ENCODE results near the gene PKP4. TPM values are rescaled to one million over a fixed set of nuclear protein-coding genes. Genes with fewer than 3 reads are reported as not detected.

PKP4 gene
- total and polyA plus RNA-seq, 4 donors, result 21.5 to 96.4 (median 32.8) TPM

DNA sequence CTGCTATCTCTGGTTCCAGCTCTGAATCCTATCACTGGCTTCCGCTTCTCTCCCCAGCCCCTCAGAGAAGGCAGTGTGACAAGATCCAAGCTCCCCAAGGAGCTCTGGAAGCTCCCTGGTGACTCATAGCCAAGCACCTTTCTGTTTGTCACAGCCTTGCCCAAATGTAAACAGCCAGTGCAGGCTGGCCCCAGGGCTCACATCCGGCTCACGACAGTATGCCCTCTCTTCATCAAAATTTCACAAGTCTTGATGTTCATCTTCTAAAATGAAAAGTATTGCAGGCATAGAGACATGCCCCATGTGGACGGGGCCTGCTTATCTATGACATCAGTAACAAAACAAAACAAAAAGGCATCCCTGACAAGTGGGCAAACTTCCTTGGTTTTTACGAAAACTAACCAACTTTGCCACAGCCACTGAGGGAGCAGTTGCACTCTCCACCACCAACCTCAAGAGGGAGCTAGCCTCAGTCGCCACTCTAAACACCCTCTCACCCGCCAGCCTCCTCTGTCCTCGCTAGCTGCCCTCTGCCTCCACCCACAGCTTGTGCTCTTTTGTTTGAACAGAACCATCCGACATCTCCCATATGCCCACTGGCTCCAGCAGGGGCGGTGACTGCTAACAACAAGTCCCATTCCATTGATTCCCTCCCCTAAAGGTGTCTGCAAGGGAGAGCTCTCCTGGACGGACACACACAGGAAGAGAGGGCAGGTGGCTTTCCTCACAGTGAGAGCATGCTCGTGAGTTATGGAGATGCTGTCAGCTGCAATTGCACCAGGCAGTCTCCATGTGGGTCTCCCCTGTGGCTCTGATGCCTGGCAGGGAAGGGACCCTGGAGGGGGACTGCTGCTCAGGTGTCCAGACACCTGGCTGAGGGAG, 267.4 kb downstream of the PKP4 start:
- TF ChIP-seq, protein P1, sequence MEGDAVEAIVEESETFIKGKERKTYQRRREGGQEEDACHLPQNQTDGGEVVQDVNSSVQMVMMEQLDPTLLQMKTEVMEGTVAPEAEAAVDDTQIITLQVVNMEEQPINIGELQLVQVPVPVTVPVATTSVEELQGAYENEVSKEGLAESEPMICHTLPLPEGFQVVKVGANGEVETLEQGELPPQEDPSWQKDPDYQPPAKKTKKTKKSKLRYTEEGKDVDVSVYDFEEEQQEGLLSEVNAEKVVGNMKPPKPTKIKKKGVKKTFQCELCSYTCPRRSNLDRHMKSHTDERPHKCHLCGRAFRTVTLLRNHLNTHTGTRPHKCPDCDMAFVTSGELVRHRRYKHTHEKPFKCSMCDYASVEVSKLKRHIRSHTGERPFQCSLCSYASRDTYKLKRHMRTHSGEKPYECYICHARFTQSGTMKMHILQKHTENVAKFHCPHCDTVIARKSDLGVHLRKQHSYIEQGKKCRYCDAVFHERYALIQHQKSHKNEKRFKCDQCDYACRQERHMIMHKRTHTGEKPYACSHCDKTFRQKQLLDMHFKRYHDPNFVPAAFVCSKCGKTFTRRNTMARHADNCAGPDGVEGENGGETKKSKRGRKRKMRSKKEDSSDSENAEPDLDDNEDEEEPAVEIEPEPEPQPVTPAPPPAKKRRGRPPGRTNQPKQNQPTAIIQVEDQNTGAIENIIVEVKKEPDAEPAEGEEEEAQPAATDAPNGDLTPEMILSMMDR (IDR thresholded peaks at IDR 0.05; ENCODE audit: control extremely low read depth, extremely low read depth), result no peak
- Histone ChIP-seq H3K4me1 (ENCODE audit: control insufficient read depth in 5 of 5, insufficient read depth in 5 of 5, low read length in 5 of 5) (peaks cover 0 to 24% (median 14%) of the 10 kb centered on the region in 5 donors), H3K9me3 (ENCODE audit: control insufficient read depth in 4 of 4, insufficient read depth in 3 of 4, low read length in 3 of 4) (no peaks in the 10 kb centered on the region), H3K9ac (ENCODE audit: insufficient read depth in 1 of 2, low read length in 2 of 2) (no peak overlapping the region), H3K27ac (ENCODE audit: low read depth in 1 of 2, low read length in 1 of 2) (peak overlapping the region in 1 of 2 donors; percentile 75), H3K4me3 (no peak overlapping the region), H3K36me3 (ENCODE audit: control insufficient read depth in 4 of 4, insufficient read depth in 4 of 4, low read length in 4 of 4) (no peaks in the 10 kb centered on the region), H3K27me3 (ENCODE audit: control insufficient read depth in 3 of 3, insufficient read depth in 3 of 3, low read length in 2 of 3) (no peaks in the 10 kb centered on the region)
- peak; percentile 12 for ATAC-seq (ENCODE audit: insufficient read depth, low FRiP score)
- 63 to 82% methylated on average over 12 of the region's 12 CpGs for WGBS, 2 donors
- no peak for DNase-seq

DNA sequence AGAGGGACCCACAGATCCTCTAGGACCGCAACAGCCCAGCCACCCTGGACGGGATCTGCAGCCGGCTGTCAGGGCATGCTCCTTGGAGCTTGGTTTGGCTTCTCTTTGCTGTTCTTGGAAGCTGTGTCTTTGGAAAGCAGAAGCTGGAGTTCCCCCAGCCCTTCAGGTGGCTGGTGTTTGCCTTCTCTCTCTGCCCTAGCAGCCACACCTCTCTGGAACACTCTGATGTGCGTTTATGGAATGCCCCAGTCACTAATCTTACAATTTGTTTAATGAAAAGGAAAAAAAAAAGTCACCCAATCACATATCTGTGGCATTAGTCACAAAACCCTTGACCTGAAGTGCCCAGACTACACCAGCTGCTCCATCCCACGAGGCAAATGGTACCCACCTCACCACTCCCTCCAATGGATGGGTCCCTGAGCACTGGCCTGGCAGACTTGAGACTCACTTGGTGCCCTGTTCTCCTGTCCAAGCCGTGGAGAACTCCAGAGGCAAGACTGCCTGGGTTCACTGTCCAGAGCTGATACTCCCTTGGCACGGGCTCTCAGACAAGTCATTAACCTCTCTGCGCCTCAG, 268.1 kb downstream of the PKP4 start:
- H3K4me1 ChIP-seq (ENCODE audit: control insufficient read depth in 5 of 5, insufficient read depth in 5 of 5, low read length in 5 of 5), result peaks cover 0 to 24% (median 16%) of the 10 kb centered on the region in 5 donors
- TF ChIP-seq, protein P1 (IDR thresholded peaks at IDR 0.05; ENCODE audit: control extremely low read depth, extremely low read depth), result no peak
- DNase-seq (peak; percentile 35 to 52 (median 46)), ATAC-seq (ENCODE audit: insufficient read depth, low FRiP score) (peak; percentile 83)
- H3K27ac ChIP-seq (ENCODE audit: low read depth in 1 of 2, low read length in 1 of 2), result peak overlapping the region in 1 of 2 donors; percentile 75
- no peak overlapping the region for H3K4me3 ChIP-seq
- no peaks in the 10 kb centered on the region for H3K36me3 ChIP-seq (ENCODE audit: control insufficient read depth in 4 of 4, insufficient read depth in 4 of 4, low read length in 4 of 4)
- H3K9ac ChIP-seq (ENCODE audit: insufficient read depth in 1 of 2, low read length in 2 of 2), result no peak overlapping the region
- no peaks in the 10 kb centered on the region for H3K9me3 ChIP-seq (ENCODE audit: control insufficient read depth in 4 of 4, insufficient read depth in 3 of 4, low read length in 3 of 4)
- WGBS, 2 donors, result 65 to 71% methylated on average over 7 to 8 of the region's 8 CpGs
- no peaks in the 10 kb centered on the region for H3K27me3 ChIP-seq (ENCODE audit: control insufficient read depth in 3 of 3, insufficient read depth in 3 of 3, low read length in 2 of 3)

DNA sequence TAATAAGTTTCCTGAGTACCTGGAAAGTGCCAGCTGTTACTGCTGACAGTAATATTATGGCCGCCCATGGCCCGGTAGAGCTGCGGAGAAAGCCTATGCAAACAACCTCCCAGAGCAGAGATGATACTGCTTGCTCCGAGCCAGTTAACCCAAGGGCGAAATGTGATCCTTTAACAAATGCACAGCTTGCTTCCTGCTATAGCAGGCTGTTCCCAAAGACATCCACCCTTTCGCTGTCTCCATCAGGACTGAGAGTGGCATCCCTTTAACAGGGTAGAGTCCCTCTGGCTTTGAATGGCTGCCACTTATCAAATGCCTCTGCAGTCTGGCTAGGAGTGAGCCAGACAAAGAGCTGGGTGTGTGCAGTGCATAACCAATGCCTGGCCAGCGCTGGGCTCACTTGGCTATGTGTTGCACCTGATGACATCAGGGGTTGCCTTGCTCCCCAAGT, 268.7 kb downstream of the PKP4 start:
- no peak for ATAC-seq (ENCODE audit: insufficient read depth, low FRiP score)
- 88 to 93% methylated on average over 7 of the region's 7 CpGs for WGBS, 2 donors
- TF ChIP-seq, protein P1 (IDR thresholded peaks at IDR 0.05; ENCODE audit: control extremely low read depth, extremely low read depth), result no peak

More for the DNA sequence above, 268.7 kb downstream of the PKP4 start:
- no peak overlapping the region for H3K9ac ChIP-seq (ENCODE audit: insufficient read depth in 1 of 2, low read length in 2 of 2)
- peaks cover 0 to 28% (median 22%) of the 10 kb centered on the region in 5 donors for H3K4me1 ChIP-seq (ENCODE audit: control insufficient read depth in 5 of 5, insufficient read depth in 5 of 5, low read length in 5 of 5)
- no peak overlapping the region for H3K4me3 ChIP-seq
- H3K36me3 ChIP-seq (ENCODE audit: control insufficient read depth in 4 of 4, insufficient read depth in 4 of 4, low read length in 4 of 4), result no peaks in the 10 kb centered on the region
- no peak for DNase-seq
- H3K27ac ChIP-seq (ENCODE audit: low read depth in 1 of 2, low read length in 1 of 2), result no peak overlapping the region
- H3K9me3 ChIP-seq (ENCODE audit: control insufficient read depth in 4 of 4, insufficient read depth in 3 of 4, low read length in 3 of 4), result no peaks in the 10 kb centered on the region
- H3K27me3 ChIP-seq (ENCODE audit: control insufficient read depth in 3 of 3, insufficient read depth in 3 of 3, low read length in 2 of 3), result no peaks in the 10 kb centered on the region
